Erythroblast (primary cell): ENCODE data around the gene CLSTN1.

Experiments
- GATA1 ChIP-seq: IDR thresholded peaks from 2 replicates; pipeline ENCODE4 v1.6.1; 2011; ENCODE audit warnings: low read depth, mild to moderate bottlenecking, control low read depth, low read length, moderate library complexity
- POLR2A ChIP-seq: IDR thresholded peaks from 2 replicates; pipeline ENCODE4 v1.6.1; 2011; ENCODE audit warnings: mild to moderate bottlenecking, low read length

- no peak for TF ChIP-seq POLR2A
- no peak for TF ChIP-seq GATA1
Measured at GRCh38 chr1:9726905-9727595, 96.7 kb downstream of the CLSTN1 start.
